Stimulated activated naive CD8-positive, alpha-beta T cell treated with anti-CD3 and anti-CD28 coated beads, Interleukin-15, amount 100 ng/mL, for 72 hours (primary cell): ENCODE measurements around the gene TPCN2.

Experiments
- ATAC-seq: fragments of 150-1000 bp; cut with Tn5 transposase; 2 replicates; pipeline ENCODE4 v1.10.0; 2021; ENCODE audit warnings: mild to moderate bottlenecking, moderate library complexity
- DNase-seq, 2 donors: peaks; one replicate each; pipeline ENCODE4 v3.0.0; 2021 to 2022
- H3K27ac Mint-ChIP-seq, 2 donors: one replicate each; pipeline ENCODE4 v1.8.0; 2022; ENCODE audit warnings: mild to moderate bottlenecking in 2 of 2, mixed read lengths in 2 of 2, moderate library complexity in 2 of 2
- H3K27me3 Mint-ChIP-seq: one replicate; pipeline ENCODE4 v1.8.0; 2022; ENCODE audit warnings: mixed read lengths
- H3K4me1 Mint-ChIP-seq: one replicate; pipeline ENCODE4 v1.8.0; 2022; ENCODE audit warnings: mild to moderate bottlenecking, mixed read lengths
- H3K4me3 Mint-ChIP-seq, 2 donors: one replicate each; pipeline ENCODE4 v1.8.0; 2022; ENCODE audit warnings: mild to moderate bottlenecking in 2 of 2, mixed read lengths in 2 of 2, moderate library complexity in 1 of 2
- H3K9me3 Mint-ChIP-seq, 2 donors: one replicate each; pipeline ENCODE4 v1.8.0; 2022; ENCODE audit warnings: mixed read lengths in 2 of 2

The TPCN2 gene

DNA sequence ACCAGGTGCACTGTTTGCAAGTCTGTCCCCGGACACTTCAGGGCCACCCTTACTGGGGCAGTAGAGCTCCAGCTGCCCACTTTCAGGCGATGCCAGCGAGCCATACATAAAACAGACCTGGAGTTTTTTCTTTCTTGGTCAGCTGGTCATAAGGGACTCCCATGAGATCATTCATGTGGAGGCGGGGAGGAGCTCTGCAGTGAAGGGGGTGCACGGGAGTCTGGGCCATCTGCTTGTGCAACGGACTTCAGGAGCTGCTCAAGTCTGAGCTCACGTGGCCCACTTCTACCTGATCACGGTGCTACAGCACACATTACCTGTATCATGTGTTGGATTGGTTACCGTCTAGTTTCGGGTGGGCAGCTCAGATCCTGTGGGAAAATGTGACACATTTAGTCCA is 26.5 kb upstream of the TPCN2 start:
- Mint-ChIP-seq H3K27me3 (no peaks in the 10 kb centered on the region), H3K27ac (no peak overlapping the region), H3K9me3 (no peaks in the 10 kb centered on the region), H3K4me3 (no peak overlapping the region), H3K4me1 (no peaks in the 10 kb centered on the region)
- DNase-seq (no peak), ATAC-seq (no peak)

DNA sequence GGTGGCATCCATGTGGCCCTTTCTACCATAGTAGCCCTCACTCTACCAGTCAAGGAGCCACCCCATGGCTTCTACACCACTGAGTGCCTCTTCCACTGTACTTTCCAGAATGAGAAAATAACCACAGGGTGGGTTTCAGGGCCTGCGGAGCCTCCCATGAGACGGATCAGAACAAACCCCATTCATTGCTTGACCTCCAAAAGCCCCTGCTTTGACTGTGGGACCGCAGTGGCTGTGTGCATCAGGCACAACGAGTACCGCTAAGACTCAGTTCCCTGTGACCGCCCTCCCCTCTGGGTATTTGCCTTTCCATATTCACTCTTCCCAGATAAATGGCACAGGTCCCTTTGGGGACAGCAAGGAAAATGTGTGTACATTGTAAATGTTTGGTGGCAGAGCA is 24.2 kb upstream of the TPCN2 start:
- Mint-ChIP-seq H3K27ac (no peak overlapping the region), H3K27me3 (no peaks in the 10 kb centered on the region), H3K4me3 (no peak overlapping the region), H3K9me3 (no peaks in the 10 kb centered on the region), H3K4me1 (no peaks in the 10 kb centered on the region)
- ATAC-seq = no peak
- DNase-seq = no peak

DNA sequence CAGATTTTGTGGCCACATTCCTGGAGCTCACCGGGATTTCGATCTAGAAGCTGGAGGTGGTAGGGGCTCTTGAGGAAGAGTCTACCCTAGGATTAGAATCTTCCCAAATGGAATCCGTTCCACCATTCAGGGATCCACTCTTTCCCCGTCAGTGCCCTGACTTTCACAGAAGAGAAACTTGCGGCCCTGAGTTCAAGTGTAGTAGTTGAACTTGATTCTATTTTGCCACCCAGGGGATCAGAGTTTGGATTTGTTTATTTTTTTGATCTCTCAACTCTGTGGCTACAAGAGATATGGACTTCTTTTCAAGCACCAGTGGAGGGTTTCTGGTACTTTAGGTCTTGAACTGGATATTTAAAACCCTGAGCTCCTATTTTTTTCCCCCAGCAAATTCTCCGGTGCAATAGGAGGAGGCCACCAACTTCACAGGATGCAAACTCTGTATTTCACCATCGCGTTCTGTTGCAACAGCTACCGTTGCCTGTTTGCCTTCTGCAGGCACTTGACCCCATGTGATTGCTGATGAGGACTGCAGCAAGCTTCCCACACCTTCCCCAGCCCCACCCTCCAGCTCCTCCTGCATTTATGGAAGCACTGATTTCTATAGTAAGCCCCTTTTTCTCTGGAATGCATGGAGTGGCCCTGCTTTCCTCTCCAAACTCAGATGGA is 20.9 kb upstream of the TPCN2 start:
- Mint-ChIP-seq H3K4me1 (no peaks in the 10 kb centered on the region), H3K27me3 (no peaks in the 10 kb centered on the region)
- ATAC-seq = no peak

DNA sequence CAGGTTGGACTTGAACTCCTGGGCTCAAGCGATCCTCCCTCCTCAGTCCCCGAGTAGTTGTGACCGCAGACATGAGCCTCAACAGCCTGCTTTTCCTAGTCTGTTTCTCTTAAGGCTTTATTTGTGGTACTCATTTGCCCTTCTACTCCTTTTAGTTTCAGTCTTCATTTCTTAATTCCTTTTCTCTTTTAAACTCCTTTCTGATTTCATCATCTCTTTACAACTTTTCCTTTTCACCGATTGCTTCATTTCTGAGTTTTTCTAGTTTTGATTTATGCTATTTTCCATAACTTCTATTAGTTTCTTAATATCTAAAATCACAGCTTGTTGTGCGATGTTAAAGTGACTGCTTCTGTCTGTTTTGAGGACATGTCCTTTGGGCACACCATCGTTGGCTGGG is 18.4 kb upstream of the TPCN2 start:
- ATAC-seq = no peak
- no peaks in the 10 kb centered on the region for H3K9me3 Mint-ChIP-seq
- H3K4me3 Mint-ChIP-seq = no peak overlapping the region
- H3K27me3 Mint-ChIP-seq = no peaks in the 10 kb centered on the region
- no peaks in the 10 kb centered on the region for H3K4me1 Mint-ChIP-seq
- no peak for DNase-seq
- H3K27ac Mint-ChIP-seq = no peak overlapping the region

More for the DNA sequence above, 20.9 kb upstream of the TPCN2 start:
- Mint-ChIP-seq H3K9me3 (no peaks in the 10 kb centered on the region), H3K4me3 (no peak overlapping the region), H3K27ac (peak overlapping the region in 1 of 2 donors; percentile 67)
- no peak for DNase-seq

DNA sequence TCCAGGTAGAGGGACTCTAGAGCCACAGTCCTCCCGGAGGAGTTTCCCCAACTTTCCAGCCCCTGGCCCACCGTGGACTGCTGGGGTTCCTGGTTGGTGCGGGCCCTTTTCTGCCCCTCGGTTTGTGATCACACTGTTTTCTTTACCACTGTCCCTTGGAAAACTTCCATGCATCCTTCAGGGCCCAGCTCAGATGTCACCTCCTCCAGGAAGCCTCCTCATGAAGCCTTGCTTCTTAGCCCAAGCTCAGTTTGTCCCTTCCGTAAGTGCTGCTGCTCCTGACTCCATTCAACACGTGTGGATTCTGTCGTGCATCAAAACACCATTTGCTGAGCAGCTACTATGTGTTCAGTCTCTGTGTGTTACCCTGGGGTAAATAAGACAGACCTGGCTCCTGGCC is 15.9 kb upstream of the TPCN2 start:
- no peak for ATAC-seq
- H3K9me3 Mint-ChIP-seq = no peaks in the 10 kb centered on the region
- H3K4me1 Mint-ChIP-seq = no peaks in the 10 kb centered on the region
- no peak overlapping the region for H3K4me3 Mint-ChIP-seq
- DNase-seq = no peak
- no peak overlapping the region for H3K27ac Mint-ChIP-seq
- peaks cover 9% of the 10 kb centered on the region for H3K27me3 Mint-ChIP-seq

DNA sequence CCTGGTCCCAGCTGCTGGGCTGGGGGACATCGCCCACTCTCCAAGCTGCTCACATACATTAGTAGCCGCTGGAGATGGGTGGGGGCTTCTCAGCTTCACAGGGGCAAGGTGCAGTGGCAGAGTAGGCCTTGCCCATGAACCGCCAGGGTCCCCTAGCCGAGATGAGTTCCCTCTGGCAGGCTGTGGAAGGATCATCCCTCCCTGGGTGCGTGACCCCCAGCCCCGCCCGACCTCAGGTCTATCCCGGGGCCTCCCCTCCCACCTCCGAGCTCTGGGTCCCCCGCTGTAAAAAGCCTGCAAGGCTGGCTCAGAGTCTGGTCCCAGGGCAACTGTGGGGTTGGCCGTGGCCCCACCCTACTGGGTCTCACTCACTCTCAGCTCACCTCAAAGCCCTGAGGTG is 15.3 kb upstream of the TPCN2 start:
- H3K27me3 Mint-ChIP-seq = peaks cover 9% of the 10 kb centered on the region
- H3K27ac Mint-ChIP-seq = no peak overlapping the region
- no peak overlapping the region for H3K4me3 Mint-ChIP-seq
- H3K9me3 Mint-ChIP-seq = no peaks in the 10 kb centered on the region
- no peak for DNase-seq
- H3K4me1 Mint-ChIP-seq = no peaks in the 10 kb centered on the region
- no peak for ATAC-seq

DNA sequence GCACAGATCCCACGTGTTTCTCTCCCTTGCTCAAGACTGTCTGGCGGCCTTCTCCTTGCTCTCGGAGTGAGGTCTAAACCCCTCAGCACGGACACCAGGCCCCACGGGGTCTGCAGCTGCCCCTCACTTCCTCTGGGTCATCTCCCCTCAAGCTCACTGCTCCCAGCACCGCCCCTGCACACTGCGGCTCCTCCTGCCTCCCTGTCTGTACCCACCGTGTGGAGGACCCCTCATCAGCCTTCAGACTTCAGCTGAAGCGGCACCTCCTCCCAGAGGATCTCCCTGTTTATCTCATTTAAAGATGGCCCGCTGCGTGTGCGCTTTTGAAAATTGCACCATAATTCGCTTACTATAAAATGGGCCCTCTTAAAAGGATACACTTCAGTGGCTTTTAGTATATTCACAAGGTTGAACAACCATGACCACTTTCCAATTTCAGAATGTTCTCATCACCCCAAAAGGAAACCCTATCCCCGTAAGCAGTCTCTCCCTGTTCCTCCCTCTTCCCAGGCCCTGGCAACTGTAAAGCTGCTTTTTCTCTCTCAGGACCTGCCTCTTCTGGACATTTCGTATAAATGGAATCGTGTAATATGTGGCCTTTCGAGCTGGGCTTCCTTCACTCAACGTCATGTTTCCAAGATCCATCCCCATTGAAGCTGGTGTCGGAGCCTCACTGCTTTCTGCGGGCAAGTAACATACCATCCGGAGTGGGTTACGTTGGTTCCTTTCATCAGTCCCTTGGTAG is 14.4 kb upstream of the TPCN2 start:
- Mint-ChIP-seq H3K9me3 (no peaks in the 10 kb centered on the region), H3K4me3 (no peak overlapping the region), H3K27me3 (peaks cover 9% of the 10 kb centered on the region), H3K4me1 (no peaks in the 10 kb centered on the region), H3K27ac (peak overlapping the region in 1 of 2 donors; percentile 13)
- ATAC-seq (no peak), DNase-seq (no peak)

DNA sequence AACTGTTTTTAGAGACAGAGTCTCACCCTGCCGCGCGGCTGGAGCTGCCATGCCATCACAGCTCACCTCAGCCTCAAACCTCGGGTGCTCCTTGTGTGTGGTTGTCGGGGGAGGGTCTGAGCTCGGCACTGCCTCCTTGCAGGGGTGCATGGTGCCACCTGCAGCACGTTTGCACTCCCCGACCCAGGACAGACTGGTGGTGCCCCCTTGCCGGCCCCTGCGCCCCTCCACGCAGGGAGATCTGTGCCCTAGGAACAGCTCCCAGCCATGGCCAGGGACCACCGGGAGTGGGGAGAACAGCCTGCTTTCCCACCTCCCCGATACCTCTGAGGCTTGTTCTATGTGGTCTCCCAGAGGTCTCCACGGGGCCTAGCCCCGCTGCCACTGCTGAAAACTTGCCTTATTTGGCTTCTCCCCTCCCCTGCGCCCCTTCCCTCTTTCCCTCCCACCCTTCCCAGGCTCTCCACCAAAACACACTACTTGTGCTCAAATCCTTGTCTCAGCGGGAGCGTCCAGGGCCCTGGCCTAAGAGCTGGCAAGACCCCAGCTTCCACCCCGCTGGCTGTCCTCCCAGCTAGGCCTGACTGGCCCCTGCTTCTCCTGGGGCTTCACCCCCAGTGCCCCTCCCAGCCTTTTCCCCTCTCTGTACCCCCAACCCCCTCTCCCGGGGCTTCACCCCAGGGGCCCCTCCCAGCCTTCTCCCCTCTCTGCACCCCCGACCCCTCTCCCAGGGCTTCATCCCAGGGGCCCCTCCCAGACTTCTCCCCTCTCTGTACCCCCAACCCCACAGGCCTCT is 13.4 kb upstream of the TPCN2 start:
- no peak overlapping the region for H3K4me3 Mint-ChIP-seq
- no peak overlapping the region for H3K27ac Mint-ChIP-seq
- peaks cover 9% of the 10 kb centered on the region for H3K4me1 Mint-ChIP-seq
- H3K27me3 Mint-ChIP-seq = peaks cover 9% of the 10 kb centered on the region
- peak; percentile 57 for ATAC-seq
- peaks cover 0 to 6% of the 10 kb centered on the region in 2 donors for H3K9me3 Mint-ChIP-seq
- DNase-seq = no peak

DNA sequence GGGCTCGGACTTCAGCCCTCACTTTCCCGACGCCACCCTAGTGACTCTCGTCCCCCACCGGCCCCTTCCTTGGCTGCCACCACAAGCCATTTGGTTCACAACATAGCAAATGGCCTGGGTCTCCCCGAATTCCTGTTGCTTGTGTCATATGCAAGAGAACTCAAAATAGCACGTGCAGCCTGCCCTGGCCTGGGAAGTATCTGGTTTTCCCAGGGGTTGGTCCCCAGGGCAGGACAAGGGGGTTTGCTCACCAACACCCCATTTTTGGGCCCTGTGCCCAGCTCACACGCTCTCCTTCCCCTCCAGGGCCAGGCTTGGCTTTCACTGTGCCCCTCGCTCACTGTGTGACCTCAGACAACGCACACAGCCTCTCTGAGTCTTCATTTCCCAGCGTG is 12.8 kb upstream of the TPCN2 start:
- peaks cover 0 to 8% of the 10 kb centered on the region in 2 donors for H3K9me3 Mint-ChIP-seq
- no peak for DNase-seq
- peaks cover 15% of the 10 kb centered on the region for H3K4me1 Mint-ChIP-seq
- H3K4me3 Mint-ChIP-seq = no peak overlapping the region
- ATAC-seq = no peak
- no peak overlapping the region for H3K27ac Mint-ChIP-seq
- peaks cover 9% of the 10 kb centered on the region for H3K27me3 Mint-ChIP-seq

DNA sequence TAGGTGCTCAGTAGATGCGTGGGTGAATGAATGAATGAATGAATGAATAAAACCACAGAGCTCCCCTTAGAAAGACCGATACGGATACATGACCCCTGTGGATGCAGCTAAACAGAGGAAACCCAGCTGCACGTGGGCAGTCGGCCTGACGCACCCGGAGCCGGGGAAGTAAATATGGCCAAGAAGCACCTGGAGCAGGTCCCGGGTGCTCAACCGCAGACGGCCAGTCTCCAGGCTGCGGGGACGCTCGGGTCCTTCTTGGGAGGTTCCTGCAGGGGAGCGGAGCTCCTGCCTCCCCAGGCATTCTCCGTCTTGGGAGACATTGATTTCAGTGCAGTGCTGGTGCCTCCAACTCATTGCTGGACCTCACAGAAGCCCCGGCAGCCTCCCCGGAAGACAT is 11.7 kb upstream of the TPCN2 start:
- DNase-seq (no peak), ATAC-seq (no peak)
- Mint-ChIP-seq H3K4me1 (peaks cover 21% of the 10 kb centered on the region), H3K9me3 (peaks cover 0 to 8% of the 10 kb centered on the region in 2 donors), H3K4me3 (no peak overlapping the region), H3K27me3 (peaks cover 9% of the 10 kb centered on the region), H3K27ac (no peak overlapping the region)

DNA sequence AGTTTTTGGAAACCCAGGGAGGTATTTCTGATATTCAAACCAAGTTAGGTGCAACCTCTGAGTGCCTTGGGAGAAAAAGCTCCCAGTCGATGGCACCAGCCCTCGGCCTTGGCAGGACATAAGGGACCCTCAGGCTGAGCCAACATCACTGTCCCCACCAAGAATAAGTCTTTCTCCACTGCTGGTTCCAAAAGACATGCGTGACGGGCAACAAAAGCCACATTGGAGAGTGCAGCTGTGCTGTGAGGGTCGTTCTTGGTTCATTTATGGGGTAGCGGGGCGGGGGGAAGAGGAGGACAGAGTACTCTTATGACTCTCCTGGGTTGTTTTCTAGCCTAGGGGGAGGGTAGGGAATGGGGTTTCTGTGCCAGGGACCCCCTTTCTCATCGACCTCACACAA is 11.2 kb upstream of the TPCN2 start:
- Mint-ChIP-seq H3K4me1 (peaks cover 21% of the 10 kb centered on the region), H3K27ac (no peak overlapping the region), H3K4me3 (no peak overlapping the region), H3K27me3 (peaks cover 9% of the 10 kb centered on the region), H3K9me3 (peaks cover 0 to 8% of the 10 kb centered on the region in 2 donors)
- no peak for DNase-seq
- ATAC-seq = no peak

DNA sequence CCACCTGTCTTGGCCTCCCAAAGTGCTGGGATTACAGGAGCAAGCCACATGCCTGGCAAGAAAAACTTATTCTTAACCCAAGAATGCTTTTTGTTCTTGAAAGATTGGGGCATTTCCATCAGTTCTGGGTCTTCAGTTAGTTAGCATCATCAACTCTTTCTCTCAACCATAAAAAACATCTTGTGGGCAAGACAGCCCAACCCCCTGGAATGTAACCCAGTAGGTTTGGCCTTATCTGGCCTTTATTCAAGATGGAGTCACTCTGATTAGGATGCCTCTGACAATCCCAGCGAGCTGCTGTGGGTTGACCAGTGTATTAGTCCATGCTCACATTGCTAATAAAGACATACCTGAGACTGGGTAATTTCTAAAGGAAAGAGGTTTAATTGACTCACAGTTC is 9.2 kb upstream of the TPCN2 start:
- no peak overlapping the region for H3K27ac Mint-ChIP-seq
- DNase-seq = no peak
- H3K4me3 Mint-ChIP-seq = no peak overlapping the region
- H3K4me1 Mint-ChIP-seq = peaks cover 21% of the 10 kb centered on the region
- H3K9me3 Mint-ChIP-seq = peaks cover 0 to 8% of the 10 kb centered on the region in 2 donors
- ATAC-seq = no peak
- peaks cover 9% of the 10 kb centered on the region for H3K27me3 Mint-ChIP-seq

DNA sequence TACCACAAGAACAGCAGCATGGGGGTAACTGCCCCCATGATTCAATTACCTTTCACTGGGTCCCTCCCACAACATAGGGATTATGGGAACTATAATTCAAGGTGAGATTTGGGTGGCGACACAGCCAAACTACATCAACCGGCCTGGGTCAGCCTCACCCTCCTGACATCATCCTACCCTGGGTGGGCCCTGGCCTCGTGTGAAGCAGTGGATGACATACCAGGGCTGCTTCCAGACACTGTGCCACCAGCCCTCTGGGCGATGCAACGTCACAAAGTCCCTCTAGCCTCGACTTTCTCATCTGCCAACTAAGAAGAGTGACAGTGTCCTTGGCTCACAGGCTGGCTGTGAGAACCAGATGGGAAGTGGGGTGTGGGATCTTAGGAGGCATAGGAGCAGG is 8.7 kb upstream of the TPCN2 start:
- Mint-ChIP-seq H3K27ac (no peak overlapping the region), H3K9me3 (peaks cover 0 to 8% of the 10 kb centered on the region in 2 donors), H3K4me1 (peaks cover 21% of the 10 kb centered on the region), H3K27me3 (peaks cover 9% of the 10 kb centered on the region), H3K4me3 (no peak overlapping the region)
- DNase-seq (no peak), ATAC-seq (no peak)

DNA sequence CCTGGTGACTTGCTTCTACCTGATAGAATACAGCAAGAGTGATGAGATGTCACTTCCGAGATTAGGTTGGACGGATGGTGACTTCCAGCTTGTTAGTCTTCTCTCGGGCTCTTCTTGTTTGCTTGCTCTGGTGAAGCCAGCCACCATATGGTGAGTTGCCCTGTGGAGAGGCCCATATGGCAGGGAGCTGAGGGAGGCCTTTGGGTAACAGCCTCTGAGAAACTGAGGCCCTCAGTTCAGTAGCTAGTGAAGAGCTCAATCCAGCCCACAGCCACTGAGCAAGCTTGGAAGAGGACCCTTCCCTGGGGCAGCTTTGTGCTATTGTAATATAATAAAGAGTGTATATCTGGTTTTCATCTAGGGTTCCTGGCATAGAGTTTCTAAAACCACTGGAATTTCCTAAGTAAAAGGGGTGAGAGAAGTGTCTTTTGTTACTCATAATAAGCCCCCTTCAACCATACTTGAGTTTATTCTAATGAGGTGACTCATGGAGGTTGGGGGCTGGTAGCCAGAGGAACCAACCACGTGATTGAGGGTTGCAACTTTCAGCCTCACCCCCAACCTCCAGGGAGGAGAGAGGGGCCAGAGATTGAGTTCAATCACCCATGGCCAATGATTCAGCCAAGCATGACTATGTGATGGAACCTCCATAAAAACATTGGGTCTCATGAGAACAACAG is 8.0 kb upstream of the TPCN2 start:
- Mint-ChIP-seq H3K27me3 (peaks cover 7% of the 10 kb centered on the region), H3K4me1 (peaks cover 21% of the 10 kb centered on the region), H3K27ac (peak overlapping the region in 1 of 2 donors; percentile 71), H3K4me3 (peak overlapping the region in 1 of 2 donors; percentile 15), H3K9me3 (peaks cover 0 to 8% of the 10 kb centered on the region in 2 donors)
- ATAC-seq (peak; percentile 93), DNase-seq (peak; percentile 35 to 68)

DNA sequence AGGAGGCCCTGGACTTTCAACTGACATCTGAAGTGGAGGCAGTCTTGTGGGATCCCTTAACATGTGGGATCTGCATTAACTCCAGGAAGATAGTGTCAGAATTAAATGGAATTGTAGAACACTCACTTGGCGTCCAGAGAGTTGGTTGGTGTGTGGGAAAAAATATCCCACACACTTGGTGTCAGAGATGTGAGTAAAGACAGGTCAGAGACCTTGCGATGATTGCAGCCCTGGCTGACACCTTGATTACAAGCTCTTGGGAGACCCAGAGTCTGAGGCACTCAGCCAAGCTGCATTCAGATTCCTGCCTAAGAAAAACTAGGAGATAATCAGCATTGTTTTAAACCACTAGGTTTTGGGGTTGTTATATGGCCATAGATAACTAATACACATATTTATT is 7.2 kb upstream of the TPCN2 start:
- no peaks in the 10 kb centered on the region for H3K27me3 Mint-ChIP-seq
- peaks cover 21% of the 10 kb centered on the region for H3K4me1 Mint-ChIP-seq
- H3K27ac Mint-ChIP-seq = no peak overlapping the region
- peaks cover 0 to 8% of the 10 kb centered on the region in 2 donors for H3K9me3 Mint-ChIP-seq
- ATAC-seq (no peak), DNase-seq (no peak)
- H3K4me3 Mint-ChIP-seq = no peak overlapping the region
